D341Med (cell line): ENCODE data around the gene TARS2.

ENCODE experiments used
- DNase-seq: peaks from one replicate; pipeline ENCODE4 v3.0.0; 2012; ENCODE audit warnings: low spot score

Gene TARS2

GRCh38 chr1:150536836-150537731 lies 49.9 kb downstream of the TARS2 start:
- no peak for DNase-seq

DNA sequence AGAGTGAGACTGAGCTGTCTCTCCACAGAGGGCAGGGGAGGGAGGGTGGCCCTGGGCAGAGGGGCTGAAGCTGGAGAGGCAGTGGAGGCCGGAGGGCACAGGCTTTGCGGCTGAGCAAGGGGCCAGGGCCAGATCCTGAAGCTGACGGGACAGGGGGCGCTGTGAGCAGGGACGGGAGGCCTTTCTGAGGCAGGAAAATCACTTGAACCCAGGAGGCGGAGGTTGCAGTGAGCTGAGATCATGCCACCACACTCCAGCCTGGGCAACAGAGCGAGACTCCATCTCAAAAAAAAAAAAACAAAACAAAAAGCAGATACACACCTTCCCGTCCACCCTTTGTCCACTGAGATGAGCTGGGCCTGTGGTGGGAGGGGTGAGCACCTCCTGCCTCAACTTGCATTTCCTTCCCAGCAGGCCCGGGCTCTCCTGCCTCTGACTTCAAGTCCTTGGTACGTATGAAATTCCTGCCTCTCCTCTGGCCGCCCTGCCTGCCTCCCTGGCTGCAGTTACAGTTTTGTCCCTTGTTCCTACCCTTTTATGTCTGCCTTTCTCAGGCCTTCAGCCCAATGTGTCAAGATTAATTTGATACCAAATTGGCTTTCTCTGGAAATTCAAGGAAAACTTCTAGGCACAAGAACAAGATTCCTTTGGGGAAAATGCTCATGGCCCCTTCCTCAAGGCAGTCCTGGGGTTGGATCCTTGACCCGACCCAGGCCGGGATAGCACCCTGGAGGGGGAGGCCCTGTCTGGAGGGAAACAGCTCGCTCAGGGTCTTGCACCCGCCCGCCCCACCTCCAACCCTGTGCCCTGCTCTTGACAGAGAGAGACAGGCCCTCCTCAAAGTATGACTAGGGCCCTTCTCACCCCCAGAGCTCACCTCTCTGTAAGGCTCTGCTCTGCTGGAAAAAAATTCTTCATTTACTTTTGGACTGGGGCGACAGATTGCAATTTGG lies 50.8 kb downstream of the TARS2 start:
- peak; percentile 31 for DNase-seq

DNA sequence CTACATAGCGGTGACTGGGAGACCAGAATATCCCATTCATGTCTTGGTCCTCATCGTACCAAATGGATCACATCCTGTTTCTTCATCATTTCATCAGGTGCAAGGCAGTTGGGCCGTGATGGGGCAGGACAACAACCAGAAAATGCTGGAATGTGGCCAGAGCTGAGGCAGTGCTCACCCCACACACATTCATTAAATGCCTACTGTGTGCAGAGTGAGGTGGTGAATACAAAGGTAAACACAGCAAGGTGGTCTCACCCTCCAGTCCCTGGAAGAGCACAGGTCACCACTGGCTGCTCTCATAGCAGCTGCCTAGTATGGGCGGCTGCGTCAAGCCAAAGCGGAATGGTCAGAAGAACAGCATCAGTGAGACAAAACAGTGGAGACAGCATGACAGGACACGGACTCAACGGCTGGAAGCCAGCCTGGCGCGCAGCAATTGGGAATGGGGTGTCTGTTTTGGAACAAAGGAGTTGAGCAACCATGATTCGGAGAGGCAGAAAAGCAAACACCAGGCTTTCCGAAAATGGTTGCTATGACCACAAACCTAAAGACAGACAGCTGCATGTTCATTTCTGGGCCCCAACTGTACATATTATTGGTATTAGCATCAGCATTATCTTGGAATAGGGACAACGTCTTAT lies 56.4 kb downstream of the TARS2 start:
- peak; percentile 44 for DNase-seq

GRCh38 chr1:150544204-150544603 lies 57.0 kb downstream of the TARS2 start:
- peak; percentile 30 for DNase-seq

DNA sequence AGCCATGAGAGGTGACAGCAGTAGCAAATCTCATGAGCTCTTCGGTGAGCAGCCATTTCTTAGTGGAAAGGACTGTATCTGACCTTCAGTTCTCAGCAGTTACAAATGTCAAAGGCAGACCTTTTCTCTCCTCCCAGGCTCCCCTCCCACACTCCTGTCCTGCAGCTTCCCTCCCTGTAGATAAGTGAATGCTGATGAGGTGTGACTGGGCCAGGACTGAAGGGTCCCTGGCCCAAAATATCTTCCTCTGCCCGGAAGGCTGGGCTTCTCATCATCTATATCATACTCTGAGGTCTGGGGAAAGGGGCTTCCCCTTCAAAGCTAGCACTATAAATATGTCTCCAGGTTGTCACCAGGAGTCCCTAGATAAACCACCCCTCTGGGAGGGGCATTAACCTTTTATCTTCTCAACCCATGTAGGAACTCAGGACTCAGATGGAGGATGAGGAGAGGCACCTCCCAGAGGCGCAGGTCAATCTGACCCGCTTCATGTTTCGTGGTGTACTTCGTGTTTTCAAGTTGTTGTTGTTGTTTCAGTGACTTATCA lies 58.3 kb downstream of the TARS2 start:
- DNase-seq: no peak

- no peak for DNase-seq
Observed at GRCh38 chr1:150546294-150546937, 59.2 kb downstream of the TARS2 start.

GRCh38 chr1:150548324-150548631 lies 61.1 kb downstream of the TARS2 start:
- no peak for DNase-seq

- peak; percentile 93 for DNase-seq
Observed at GRCh38 chr1:150548632-150549495, 61.6 kb downstream of the TARS2 start, which contains the start of gene ADAMTSL4. TSS of gene ADAMTSL4 (plus strand) at chr1:150549408. CDS start at chr1:150552289, 2,881 bp downstream.

DNA sequence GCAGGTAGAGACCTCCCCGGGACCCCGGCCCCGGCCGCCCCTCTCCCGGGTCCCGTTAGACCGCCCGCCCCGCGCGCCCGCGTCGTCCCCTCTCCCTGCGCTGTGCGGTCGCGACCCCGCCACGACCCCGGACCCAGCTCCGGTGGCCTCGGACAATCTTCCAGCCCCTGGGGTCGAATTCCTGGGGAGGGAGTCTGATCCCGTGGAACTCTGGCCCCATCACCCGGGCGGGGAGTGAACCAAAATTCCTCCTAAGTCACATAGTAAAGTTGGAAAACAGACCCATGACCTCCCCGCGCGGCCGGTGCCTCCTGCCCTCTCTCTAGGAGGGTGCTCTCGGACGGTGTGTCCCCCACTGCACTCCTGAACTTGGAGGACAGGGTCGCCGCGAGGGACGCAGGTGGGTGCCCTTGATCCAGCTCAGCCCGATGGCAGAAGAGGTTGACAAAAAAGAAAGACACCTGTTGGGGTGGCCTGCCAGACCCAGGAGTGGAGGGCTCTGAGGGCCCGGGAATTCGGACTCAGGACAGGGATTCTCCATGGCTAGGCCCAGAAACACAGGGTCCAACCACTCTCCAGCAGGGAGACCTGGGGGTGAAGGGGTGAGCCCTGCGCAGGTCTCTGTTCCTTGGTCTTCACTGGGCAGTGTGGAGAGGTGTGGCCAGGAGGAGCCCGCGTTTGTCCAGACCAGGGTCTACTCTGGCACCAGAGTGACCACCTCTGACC lies 62.4 kb downstream of the TARS2 start:
- peak; percentile 41 for DNase-seq

GRCh38 chr1:150550222-150551050 lies 63.2 kb downstream of the TARS2 start:
- peak; percentile 51 for DNase-seq

DNA sequence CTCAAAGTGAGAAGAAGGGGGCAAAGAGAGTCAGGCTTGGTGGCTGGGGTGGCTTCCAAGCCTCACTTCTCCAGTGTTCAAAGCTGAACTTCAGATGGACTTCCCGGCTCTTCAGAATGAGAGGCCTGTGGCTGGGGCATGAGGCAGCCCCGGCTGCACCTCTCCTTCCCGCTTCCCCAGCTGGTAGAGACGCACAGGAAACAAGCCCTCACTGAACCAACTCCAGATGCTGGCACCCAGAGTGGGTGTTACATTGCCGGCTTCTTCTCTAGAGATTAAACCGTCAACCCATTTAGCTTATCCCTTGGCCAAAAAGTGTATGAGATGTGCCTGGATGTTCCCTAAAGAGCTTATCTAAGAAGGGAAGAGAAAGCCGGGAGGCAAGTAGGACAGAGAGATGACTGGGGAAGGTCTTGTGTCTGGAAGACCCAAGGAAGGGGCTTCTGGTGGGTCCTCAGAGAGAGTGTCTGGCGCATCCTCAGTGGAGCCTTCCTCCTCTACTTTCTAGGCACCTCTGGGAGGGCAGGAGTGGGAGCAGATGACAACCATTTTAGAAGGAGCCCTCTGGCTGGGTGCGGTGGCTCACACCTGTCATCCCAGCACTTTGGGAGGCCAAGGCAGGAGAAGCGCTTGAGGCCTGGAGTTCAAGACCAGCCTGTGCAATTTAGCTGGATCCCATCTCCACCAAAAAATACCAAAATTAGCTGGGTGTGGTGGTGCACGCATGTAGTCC lies 64.0 kb downstream of the TARS2 start:
- peak; percentile 50 for DNase-seq

DNA sequence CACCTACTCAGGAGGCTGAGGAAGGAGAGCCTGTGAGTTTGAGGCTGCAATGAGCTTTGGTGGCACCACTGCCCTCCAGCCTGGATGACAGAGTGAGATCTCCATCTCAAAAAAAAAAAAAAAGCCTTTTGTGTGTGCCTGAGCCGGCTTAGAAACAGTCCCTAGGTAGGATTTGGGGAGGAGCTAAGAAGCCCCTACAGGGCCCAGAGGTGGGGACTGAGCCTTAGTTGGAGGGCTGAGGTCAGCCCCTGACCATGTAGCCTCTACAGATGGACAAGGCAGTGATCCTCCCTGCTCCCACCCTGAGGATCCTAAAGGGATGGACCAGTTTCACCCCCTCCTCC lies 64.5 kb downstream of the TARS2 start:
- DNase-seq: peak; percentile 28

DNA sequence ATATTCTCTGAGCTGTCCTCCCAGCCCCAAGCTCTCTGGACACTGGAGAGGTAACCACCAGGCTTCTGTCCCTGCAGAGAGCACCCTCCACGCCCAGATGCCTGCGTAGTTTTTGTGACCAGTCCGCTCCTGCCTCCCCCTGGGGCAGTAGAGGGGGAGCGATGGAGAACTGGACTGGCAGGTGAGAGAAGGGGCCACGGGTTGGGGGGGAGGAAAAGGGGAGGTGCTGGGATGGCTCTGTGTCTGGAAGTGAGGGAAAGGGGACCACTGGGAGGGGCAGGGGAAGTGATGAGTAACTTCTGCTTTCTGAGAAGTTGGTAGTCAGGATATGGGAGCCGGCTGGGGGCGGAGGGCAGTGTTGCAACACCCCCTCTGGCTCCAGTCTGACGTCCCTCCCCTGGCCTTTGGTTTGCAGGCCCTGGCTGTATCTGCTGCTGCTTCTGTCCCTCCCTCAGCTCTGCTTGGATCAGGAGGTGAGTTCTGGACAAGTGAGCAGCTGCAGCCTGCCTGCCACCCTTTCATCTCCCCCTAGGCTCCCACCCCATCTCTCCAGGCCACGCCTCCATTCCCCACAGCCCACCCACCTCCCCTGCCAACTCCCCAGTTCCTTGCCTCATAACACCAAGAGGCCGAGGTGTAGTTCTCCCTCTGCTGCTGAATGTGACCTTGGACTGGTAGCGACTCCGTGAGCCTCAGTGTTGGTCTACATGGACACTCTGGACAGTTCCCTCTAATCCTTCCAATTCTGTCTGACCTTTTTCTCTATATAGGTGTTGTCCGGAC lies 65.1 kb downstream of the TARS2 start:
- DNase-seq: peak; percentile 37

DNA sequence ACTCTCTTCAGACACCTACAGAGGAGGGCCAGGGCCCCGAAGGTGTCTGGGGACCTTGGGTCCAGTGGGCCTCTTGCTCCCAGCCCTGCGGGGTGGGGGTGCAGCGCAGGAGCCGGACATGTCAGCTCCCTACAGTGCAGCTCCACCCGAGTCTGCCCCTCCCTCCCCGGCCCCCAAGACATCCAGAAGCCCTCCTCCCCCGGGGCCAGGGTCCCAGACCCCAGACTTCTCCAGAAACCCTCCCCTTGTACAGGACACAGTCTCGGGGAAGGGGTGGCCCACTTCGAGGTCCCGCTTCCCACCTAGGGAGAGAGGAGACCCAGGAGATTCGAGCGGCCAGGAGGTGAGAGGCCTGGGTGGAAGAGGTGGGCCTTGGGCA lies 65.7 kb downstream of the TARS2 start:
- peak; percentile 30 for DNase-seq

- peak; percentile 28 for DNase-seq
Observed at GRCh38 chr1:150553392-150554085, 66.3 kb downstream of the TARS2 start.

DNA sequence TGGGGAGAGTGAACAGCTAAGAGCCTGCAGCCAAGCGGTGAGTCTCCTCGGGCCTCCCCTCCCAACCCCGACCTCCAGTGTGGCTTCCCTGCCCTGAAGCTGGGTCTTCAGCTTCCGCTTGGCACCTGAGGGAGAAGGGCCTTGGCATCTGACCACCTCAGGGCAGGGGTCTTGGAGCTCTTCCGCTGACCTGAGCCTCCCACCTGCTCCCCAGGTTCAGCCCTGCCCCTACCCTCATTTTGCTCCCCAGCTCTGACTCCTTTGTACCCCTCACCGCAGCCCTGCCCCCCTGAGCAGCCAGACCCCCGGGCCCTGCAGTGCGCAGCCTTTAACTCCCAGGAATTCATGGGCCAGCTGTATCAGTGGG lies 66.8 kb downstream of the TARS2 start:
- peak; percentile 27 for DNase-seq
